Measurements from ENCODE around the gene SUPT4H1.

The SUPT4H1 gene

GRCh38 chr17:58319173-58320162 is 32.5 kb downstream of the SUPT4H1 start:
- DNase-seq (ENCODE audit: low read depth in 3 of 3), result no peak

GRCh38 chr17:58318627-58319172 is 33.3 kb downstream of the SUPT4H1 start:
- DNase-seq (ENCODE audit: low read depth in 3 of 3), result no peak

- no peak for DNase-seq (ENCODE audit: low read depth in 3 of 3)
Measured at GRCh38 chr17:58318065-58318481, 33.9 kb downstream of the SUPT4H1 start.

DNA sequence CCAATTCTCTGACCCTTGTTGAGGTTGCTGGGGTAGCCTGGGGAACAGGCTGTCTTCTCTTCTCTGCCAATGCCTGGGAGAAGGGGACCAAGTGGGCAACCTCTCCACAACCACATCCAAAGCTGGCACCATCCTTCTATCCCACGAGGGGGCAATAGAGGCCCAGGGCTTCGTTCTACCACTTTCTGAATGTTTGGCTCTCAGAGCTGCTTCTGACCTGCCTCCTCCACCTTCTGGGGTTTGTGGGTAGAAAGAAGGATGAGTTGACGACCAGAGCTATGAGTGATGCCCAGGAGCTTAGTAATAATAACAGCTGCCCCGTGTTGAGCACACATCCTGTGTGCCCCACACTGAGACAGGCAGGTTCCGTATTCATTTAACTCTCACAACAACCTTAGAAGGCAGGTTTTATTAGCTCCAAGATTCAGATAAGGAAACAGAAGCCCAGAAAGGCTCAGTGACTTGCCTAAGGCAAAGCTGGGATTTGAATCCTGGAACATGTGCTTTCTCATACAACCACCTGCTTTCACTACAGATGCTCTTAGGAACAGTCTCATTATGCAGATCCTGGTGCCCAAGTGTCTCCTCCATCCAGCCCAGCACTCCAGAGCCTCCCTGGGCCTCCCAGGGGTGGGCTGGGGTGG is 34.5 kb downstream of the SUPT4H1 start:
- DNase-seq (ENCODE audit: low read depth in 3 of 3), result peak in 2 of 3 experiments; percentile 53 to 62

GRCh38 chr17:58316260-58316960 is 35.6 kb downstream of the SUPT4H1 start:
- no peak for DNase-seq (ENCODE audit: low read depth in 3 of 3)

- DNase-seq (ENCODE audit: low read depth in 3 of 3), result no peak
Measured at GRCh38 chr17:58315750-58316149, 36.3 kb downstream of the SUPT4H1 start.

GRCh38 chr17:58315281-58315711 is 36.7 kb downstream of the SUPT4H1 start:
- no peak for DNase-seq (ENCODE audit: low read depth in 3 of 3)

GRCh38 chr17:58314706-58315015 is 37.3 kb downstream of the SUPT4H1 start:
- no peak for DNase-seq (ENCODE audit: low read depth in 3 of 3)

DNA sequence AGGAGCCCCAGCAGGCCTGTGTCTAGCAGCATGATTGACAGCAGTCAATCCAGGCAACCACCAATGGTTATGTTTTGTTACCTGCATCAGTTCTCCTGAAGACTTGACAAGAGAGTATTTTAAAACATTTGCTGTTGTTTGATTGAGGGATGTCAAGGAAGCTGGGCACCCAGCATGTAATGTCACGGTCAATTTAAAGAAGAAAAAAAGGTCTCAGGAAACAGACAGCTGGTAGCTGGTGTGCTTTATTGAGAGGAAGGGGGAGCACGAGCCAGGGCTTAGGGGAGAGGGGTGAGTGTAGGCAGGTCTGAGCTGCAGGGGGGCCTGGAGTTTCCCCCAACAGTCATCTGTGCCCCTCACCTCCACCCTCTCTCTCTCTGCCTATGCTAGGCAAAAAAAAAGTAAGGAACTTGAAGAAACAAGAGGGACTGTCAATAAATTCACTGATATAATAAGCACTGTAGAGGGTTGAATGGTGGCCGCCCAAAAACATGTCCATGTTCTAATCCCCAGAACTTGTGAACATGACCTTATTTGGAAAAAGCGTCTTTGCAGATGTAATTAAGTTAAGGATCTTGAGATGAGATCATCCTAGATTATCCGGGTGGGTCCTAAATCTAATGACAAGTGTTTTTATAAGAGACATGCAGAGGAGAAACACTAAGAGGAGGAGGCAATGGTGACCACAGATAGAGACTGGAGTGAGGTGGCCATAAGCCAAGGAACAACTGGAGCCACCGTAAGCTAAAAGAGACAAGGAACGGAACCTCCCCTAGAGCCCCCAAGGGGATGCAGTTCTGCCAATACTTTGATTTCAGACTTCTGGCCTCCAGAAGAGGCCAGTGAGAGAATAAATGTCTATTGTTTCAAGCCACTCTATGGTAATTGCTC is 37.9 kb downstream of the SUPT4H1 start:
- no peak for DNase-seq (ENCODE audit: low read depth in 3 of 3)

GRCh38 chr17:58312829-58313228 is 39.2 kb downstream of the SUPT4H1 start:
- DNase-seq (ENCODE audit: low read depth in 3 of 3), result no peak

- DNase-seq (ENCODE audit: low read depth in 3 of 3), result no peak
Measured at GRCh38 chr17:58312021-58312630, 39.9 kb downstream of the SUPT4H1 start.

GRCh38 chr17:58311429-58311894 is 40.5 kb downstream of the SUPT4H1 start:
- no peak for DNase-seq (ENCODE audit: low read depth in 3 of 3)

GRCh38 chr17:58310511-58311428 is 41.2 kb downstream of the SUPT4H1 start:
- DNase-seq (ENCODE audit: low read depth in 3 of 3), result no peak

DNA sequence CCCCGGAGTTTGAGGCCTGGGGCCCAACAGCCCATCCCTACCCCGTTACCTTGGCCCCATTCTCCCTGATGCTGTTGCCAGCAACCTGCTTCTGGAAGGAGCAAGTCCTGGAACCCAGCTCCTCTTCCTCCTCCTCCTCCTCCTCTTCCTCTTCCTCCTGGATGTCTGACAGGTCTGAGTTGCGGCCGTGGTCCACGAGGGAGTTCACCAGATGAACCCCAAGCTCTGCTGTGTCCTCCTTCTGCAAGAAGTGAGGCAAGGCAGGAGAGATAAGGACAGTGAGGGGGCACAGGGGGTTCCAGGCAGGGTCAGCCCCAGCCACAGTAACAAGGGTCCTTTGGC is 42.1 kb downstream of the SUPT4H1 start:
- no peak for DNase-seq (ENCODE audit: low read depth in 3 of 3)

GRCh38 chr17:58308985-58309917 is 42.8 kb downstream of the SUPT4H1 start:
- DNase-seq (ENCODE audit: low read depth in 3 of 3), result no peak

GRCh38 chr17:58308173-58308984 is 43.6 kb downstream of the SUPT4H1 start:
- no peak for DNase-seq (ENCODE audit: low read depth in 3 of 3)

- no peak for DNase-seq (ENCODE audit: low read depth in 3 of 3)
Measured at GRCh38 chr17:58307468-58308172, 44.4 kb downstream of the SUPT4H1 start.

Measured in stimulated activated CD4-positive, alpha-beta T cell treated with anti-CD3 and anti-CD28 coated beads, TNF-alpha, amount 100 ng/mL, for 4 hours (primary cell).